Immature natural killer cell (primary cell): ENCODE results near the gene LMNB1. TPM values are rescaled to one million over a fixed set of nuclear protein-coding genes. Genes with fewer than 3 reads are reported as not detected.
A peak's percentile ranks its signal among the peaks of the same experiment; 100 is the strongest.
"Not testable (repeated sequence)": the region's sequence is repeated elsewhere in the genome, so short reads cannot be mapped to it uniquely, and the experiment has no call there.

Source experiments
- DNase-seq, 3 donors: peaks; one replicate each; pipeline ENCODE4 v3.0.0; 2022; ENCODE audit warnings: mixed read lengths in 1 of 3
- H3K27ac Mint-ChIP-seq, 6 donors: one replicate each; pipeline ENCODE4 v1.8.0; 2020; ENCODE audit warnings: mixed read lengths in 6 of 6, mild to moderate bottlenecking in 5 of 6, inconsistent platforms in 4 of 6, moderate library complexity in 3 of 6
- H3K27me3 Mint-ChIP-seq, 3 donors: one replicate each; pipeline ENCODE4 v1.8.0; 2020 to 2021; ENCODE audit warnings: low read depth in 3 of 3, mild to moderate bottlenecking in 3 of 3, mixed read lengths in 3 of 3, moderate library complexity in 3 of 3, inconsistent platforms in 1 of 3
- H3K36me3 Mint-ChIP-seq, 3 donors: one replicate each; pipeline ENCODE4 v1.8.0; 2020; ENCODE audit warnings: mixed read lengths in 3 of 3, inconsistent platforms in 2 of 3, mild to moderate bottlenecking in 2 of 3
- H3K4me1 Mint-ChIP-seq, 2 donors: one replicate each; pipeline ENCODE4 v1.8.0; 2020; ENCODE audit warnings: inconsistent platforms in 2 of 2, mild to moderate bottlenecking in 2 of 2, mixed read lengths in 2 of 2, moderate library complexity in 1 of 2
- H3K4me3 Mint-ChIP-seq, 5 donors: one replicate each; pipeline ENCODE4 v1.8.0; 2020; ENCODE audit warnings: mild to moderate bottlenecking in 5 of 5, mixed read lengths in 5 of 5, inconsistent platforms in 3 of 5, moderate library complexity in 3 of 5
- H3K9me3 Mint-ChIP-seq, 6 donors: one replicate each; pipeline ENCODE4 v1.8.0; 2020; ENCODE audit warnings: mild to moderate bottlenecking in 6 of 6, mixed read lengths in 6 of 6, inconsistent platforms in 4 of 6, moderate library complexity in 3 of 6
- polyA plus RNA-seq, 3 donors: library from polyadenylated mRNA; unstranded; fragments of 300-500 nt; fragmentation: Illumina TruSeq; gene quantifications; one replicate each; pipeline ENCODE4 v1.2.3, GENCODE V29; 2021

The LMNB1 gene
- polyA plus RNA-seq, 3 donors from 2014 or later = 8.7 to 15.8 (median 10.6) TPM

- no peaks in the 10 kb centered on the region for H3K36me3 Mint-ChIP-seq
- H3K9me3 Mint-ChIP-seq = no peaks in the 10 kb centered on the region
- peak overlapping the region in 5 of 6 donors; percentile 0 to 76 (median 9) for H3K27ac Mint-ChIP-seq
- peaks cover 10 to 22% of the 10 kb centered on the region in 2 donors for H3K4me1 Mint-ChIP-seq
- peak overlapping the region; percentile 41 to 76 (median 61) for H3K4me3 Mint-ChIP-seq
- DNase-seq = no peak
- peaks cover 2 to 7% (median 3%) of the 10 kb centered on the region in 3 donors for H3K27me3 Mint-ChIP-seq
Observed at GRCh38 chr5:126757713-126758357, 19.1 kb upstream of the LMNB1 start.

- Mint-ChIP-seq H3K27me3 (peaks cover 2 to 8% (median 3%) of the 10 kb centered on the region in 3 donors), H3K4me1 (peaks cover 5 to 11% of the 10 kb centered on the region in 2 donors), H3K27ac (no peak overlapping the region), H3K4me3 (peak overlapping the region in 1 of 5 donors; percentile 30), H3K9me3 (no peaks in the 10 kb centered on the region), H3K36me3 (no peaks in the 10 kb centered on the region)
- DNase-seq = no peak
Observed at GRCh38 chr5:126763371-126763770, 13.6 kb upstream of the LMNB1 start.

- no peak for DNase-seq
- H3K27ac Mint-ChIP-seq = no peak overlapping the region
- H3K4me1 Mint-ChIP-seq = no peaks in the 10 kb centered on the region
- H3K4me3 Mint-ChIP-seq = no peak overlapping the region
- peaks cover 0 to 7% (median 1%) of the 10 kb centered on the region in 3 donors for H3K27me3 Mint-ChIP-seq
- H3K9me3 Mint-ChIP-seq = no peaks in the 10 kb centered on the region
- H3K36me3 Mint-ChIP-seq = no peaks in the 10 kb centered on the region
Observed at GRCh38 chr5:126769703-126770102, 7.2 kb upstream of the LMNB1 start.

DNA sequence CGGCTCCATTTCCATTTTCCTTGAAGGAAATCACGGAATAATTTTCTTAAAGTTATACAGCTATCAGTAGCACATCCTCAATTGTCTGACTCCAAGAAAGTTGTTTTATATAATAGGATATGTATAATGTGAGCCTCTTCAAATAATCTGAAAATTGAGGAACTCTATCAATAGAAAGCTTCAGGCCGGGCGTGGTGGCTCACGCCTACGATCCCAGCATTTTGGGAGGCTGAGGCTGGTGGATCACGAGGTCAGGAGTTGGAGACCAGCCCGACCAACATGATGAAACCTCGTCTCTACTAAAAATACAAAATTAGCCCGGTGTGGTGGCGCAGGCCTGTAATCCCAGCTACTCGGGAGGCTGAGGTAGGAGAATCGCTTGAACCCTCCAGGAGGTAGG is 3.4 kb upstream of the LMNB1 start:
- H3K4me3 Mint-ChIP-seq, H3K9me3 Mint-ChIP-seq, DNase-seq, H3K36me3 Mint-ChIP-seq: not testable (repeated sequence)
- H3K27ac Mint-ChIP-seq = peak overlapping the region in 1 of 6 donors; percentile 11
- peaks cover 9 to 11% of the 10 kb centered on the region in 2 donors for H3K4me1 Mint-ChIP-seq
- peaks cover 0 to 25% (median 18%) of the 10 kb centered on the region in 3 donors for H3K27me3 Mint-ChIP-seq

GRCh38 chr5:126774595-126774994 is 2.3 kb upstream of the LMNB1 start:
- peaks cover 0 to 26% (median 18%) of the 10 kb centered on the region in 3 donors for H3K27me3 Mint-ChIP-seq
- H3K9me3 Mint-ChIP-seq, H3K36me3 Mint-ChIP-seq, H3K4me3 Mint-ChIP-seq, H3K27ac Mint-ChIP-seq, DNase-seq: not testable (repeated sequence)
- peaks cover 17 to 21% of the 10 kb centered on the region in 2 donors for H3K4me1 Mint-ChIP-seq

DNA sequence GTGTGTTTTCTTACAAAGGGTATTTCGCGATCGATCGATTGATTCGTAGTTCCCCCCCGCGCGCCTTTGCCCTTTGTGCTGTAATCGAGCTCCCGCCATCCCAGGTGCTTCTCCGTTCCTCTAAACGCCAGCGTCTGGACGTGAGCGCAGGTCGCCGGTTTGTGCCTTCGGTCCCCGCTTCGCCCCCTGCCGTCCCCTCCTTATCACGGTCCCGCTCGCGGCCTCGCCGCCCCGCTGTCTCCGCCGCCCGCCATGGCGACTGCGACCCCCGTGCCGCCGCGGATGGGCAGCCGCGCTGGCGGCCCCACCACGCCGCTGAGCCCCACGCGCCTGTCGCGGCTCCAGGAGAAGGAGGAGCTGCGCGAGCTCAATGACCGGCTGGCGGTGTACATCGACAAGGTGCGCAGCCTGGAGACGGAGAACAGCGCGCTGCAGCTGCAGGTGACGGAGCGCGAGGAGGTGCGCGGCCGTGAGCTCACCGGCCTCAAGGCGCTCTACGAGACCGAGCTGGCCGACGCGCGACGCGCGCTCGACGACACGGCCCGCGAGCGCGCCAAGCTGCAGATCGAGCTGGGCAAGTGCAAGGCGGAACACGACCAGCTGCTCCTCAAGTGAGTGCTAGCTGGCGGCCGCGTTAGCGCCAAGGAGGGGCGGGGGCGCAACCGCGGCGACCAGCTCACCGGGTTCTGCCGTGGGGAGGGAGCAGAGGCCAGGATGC is 480 bp downstream of the LMNB1 start:
- no peaks in the 10 kb centered on the region for H3K9me3 Mint-ChIP-seq
- peaks cover 27 to 28% of the 10 kb centered on the region in 2 donors for H3K4me1 Mint-ChIP-seq
- H3K36me3 Mint-ChIP-seq = no peaks in the 10 kb centered on the region
- peak overlapping the region; percentile 92 to 98 (median 94) for H3K27ac Mint-ChIP-seq
- peak overlapping the region; percentile 92 to 98 (median 94) for H3K4me3 Mint-ChIP-seq
- DNase-seq = peak; percentile 57 to 69 (median 68)
- peaks cover 0 to 22% (median 18%) of the 10 kb centered on the region in 3 donors for H3K27me3 Mint-ChIP-seq

- Mint-ChIP-seq H3K27ac (peak overlapping the region; percentile 92 to 98 (median 94)), H3K36me3 (no peaks in the 10 kb centered on the region), H3K4me1 (peaks cover 27 to 28% of the 10 kb centered on the region in 2 donors), H3K27me3 (peaks cover 0 to 22% (median 18%) of the 10 kb centered on the region in 3 donors), H3K4me3 (peak overlapping the region; percentile 92 to 98 (median 94)), H3K9me3 (no peaks in the 10 kb centered on the region)
- peak; percentile 89 to 90 (median 90) for DNase-seq
Observed at GRCh38 chr5:126777975-126778674, 1.2 kb downstream of the LMNB1 start.

DNA sequence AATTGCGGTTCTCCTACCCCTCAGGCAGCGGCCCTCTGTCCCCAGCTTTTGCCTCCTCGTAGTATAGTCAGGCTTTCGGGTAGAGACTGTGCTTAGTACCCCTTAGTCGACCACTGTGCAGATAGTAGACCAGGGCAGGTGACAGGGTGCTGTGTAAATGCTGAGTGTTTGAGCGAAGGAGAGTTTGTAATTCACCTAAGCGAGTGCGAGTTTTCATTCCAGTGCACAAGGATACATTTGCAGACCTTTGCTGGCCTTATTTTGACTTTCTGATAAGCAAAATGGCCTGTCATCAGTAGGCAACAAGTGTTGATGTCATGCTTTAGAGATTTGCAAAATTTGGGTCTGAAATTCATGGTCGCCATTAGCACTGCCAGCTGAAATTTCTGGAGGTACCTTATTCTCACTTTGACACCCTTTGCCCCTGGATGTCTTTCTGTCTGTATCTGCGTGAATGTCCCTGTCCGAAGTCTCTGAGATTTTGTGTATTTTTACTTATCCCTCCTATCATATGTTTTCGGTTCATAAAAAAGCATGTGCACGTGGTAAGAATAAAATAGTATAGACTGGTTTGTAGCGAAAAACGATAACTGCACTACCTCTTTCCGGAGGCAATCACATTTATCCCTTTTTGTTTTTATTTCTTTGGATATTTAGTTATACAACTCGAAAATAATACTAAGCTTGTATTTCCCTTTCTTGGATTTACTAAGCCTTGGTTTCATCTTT is 1.9 kb downstream of the LMNB1 start:
- peak in 1 of 3 donors; percentile 3 for DNase-seq
- Mint-ChIP-seq H3K27me3 (peaks cover 0 to 19% (median 18%) of the 10 kb centered on the region in 3 donors), H3K27ac (peak overlapping the region; percentile 92 to 98 (median 94)), H3K36me3 (no peaks in the 10 kb centered on the region), H3K9me3 (no peaks in the 10 kb centered on the region), H3K4me3 (peak overlapping the region; percentile 92 to 98 (median 94)), H3K4me1 (peaks cover 27 to 28% of the 10 kb centered on the region in 2 donors)

DNA sequence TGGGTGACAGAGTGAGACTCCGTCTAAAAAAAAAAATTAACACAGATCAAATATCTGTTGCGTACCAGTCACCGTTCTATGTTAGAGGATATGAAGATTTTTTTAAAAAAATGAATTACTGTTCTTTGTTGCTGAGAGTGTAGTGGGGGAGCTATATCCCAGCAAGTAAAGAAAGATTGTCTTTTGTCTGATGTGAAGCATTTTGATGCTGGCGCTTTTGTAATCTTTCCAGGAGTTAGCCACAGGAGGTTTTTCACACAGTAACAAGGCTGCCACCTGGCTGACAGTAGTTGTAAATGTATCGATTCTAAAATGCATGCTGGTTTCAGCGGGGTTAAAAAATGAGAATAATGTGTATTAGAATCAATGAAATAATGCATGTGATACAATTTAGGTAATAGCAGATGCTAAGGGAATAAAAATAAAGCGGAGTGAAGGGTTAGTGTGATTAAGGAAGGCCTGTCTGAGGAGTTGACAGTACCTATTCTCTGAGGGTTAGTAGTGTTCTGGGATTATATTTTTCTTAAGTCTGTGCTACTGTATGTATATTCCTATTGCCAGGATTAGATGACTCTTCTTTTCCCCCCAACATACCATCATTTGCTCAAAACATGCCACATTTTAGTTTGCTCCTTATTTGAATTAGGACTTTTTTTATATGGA is 3.4 kb downstream of the LMNB1 start:
- no peaks in the 10 kb centered on the region for H3K9me3 Mint-ChIP-seq
- H3K27ac Mint-ChIP-seq = peak overlapping the region in 4 of 6 donors; percentile 4 to 54 (median 40)
- H3K36me3 Mint-ChIP-seq = no peaks in the 10 kb centered on the region
- DNase-seq = peak; percentile 29 to 55 (median 45)
- H3K27me3 Mint-ChIP-seq = peaks cover 0 to 19% (median 18%) of the 10 kb centered on the region in 3 donors
- H3K4me3 Mint-ChIP-seq = peak overlapping the region in 4 of 5 donors; percentile 21 to 98 (median 54)
- peaks cover 27 to 28% of the 10 kb centered on the region in 2 donors for H3K4me1 Mint-ChIP-seq

- not testable (repeated sequence) for H3K9me3 Mint-ChIP-seq, H3K27me3 Mint-ChIP-seq, H3K4me3 Mint-ChIP-seq, DNase-seq, H3K36me3 Mint-ChIP-seq
- H3K27ac Mint-ChIP-seq = peak overlapping the region in 1 of 6 donors; percentile 23
- peaks cover 10 to 20% of the 10 kb centered on the region in 2 donors for H3K4me1 Mint-ChIP-seq
Observed at GRCh38 chr5:126788409-126788808, 11.5 kb downstream of the LMNB1 start.

DNA sequence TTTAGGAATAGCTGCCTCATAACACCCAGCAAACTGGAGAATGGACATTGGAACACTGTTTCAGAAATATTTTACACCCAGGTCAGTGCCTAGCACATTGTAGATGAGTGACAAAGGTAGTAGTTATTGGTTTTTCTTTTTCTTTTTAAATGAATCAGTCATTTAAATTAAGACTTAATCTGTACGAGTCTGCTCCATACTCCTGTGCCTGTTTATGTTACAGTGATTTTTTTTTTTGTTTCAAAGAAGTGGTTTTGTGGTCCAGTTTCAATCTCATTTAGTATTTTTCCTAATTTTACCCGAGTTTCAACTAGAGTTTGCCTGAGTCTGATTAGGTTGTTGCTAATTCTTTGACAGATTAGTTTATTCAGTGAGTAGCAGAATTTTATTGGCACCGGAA is 16.2 kb downstream of the LMNB1 start:
- H3K36me3 Mint-ChIP-seq = peaks cover 0 to 3% (median 0%) of the 10 kb centered on the region in 3 donors
- DNase-seq = no peak
- H3K4me1 Mint-ChIP-seq = peaks cover 6 to 35% of the 10 kb centered on the region in 2 donors
- H3K4me3 Mint-ChIP-seq = no peak overlapping the region
- H3K9me3 Mint-ChIP-seq = no peaks in the 10 kb centered on the region
- H3K27ac Mint-ChIP-seq = peak overlapping the region in 3 of 6 donors; percentile 17 to 30 (median 20)
- H3K27me3 Mint-ChIP-seq = peaks cover 2 to 4% (median 3%) of the 10 kb centered on the region in 3 donors

- H3K27me3 Mint-ChIP-seq, H3K9me3 Mint-ChIP-seq, H3K36me3 Mint-ChIP-seq, DNase-seq, H3K4me3 Mint-ChIP-seq: not testable (repeated sequence)
- H3K4me1 Mint-ChIP-seq = peaks cover 3 to 30% of the 10 kb centered on the region in 2 donors
- H3K27ac Mint-ChIP-seq = peak overlapping the region in 1 of 6 donors; percentile 20
Observed at GRCh38 chr5:126793648-126794047, 16.7 kb downstream of the LMNB1 start.
